HUES6 (cell line): ENCODE results near the gene OR6J1.

Experiments
- H3K27ac ChIP-seq: 2 replicates; pipeline ENCODE4 v1.7.0; 2013; ENCODE audit warnings: low read depth, mild to moderate bottlenecking, low read length, inconsistent platforms
- H3K27me3 ChIP-seq: 2 replicates; pipeline ENCODE4 v1.6.1; 2013; ENCODE audit warnings: low read length; ENCODE audit not compliant: control insufficient read depth, insufficient read depth
- H3K36me3 ChIP-seq: 2 replicates; pipeline ENCODE4 v1.6.1; 2013; ENCODE audit warnings: low read length; ENCODE audit not compliant: control insufficient read depth, insufficient read depth
- H3K4me1 ChIP-seq: 2 replicates; pipeline ENCODE4 v1.6.1; 2013; ENCODE audit warnings: low read length; ENCODE audit not compliant: control insufficient read depth, insufficient read depth
- H3K4me3 ChIP-seq: 2 replicates; pipeline ENCODE4 v1.5.1; 2013; ENCODE audit warnings: low read depth, low read length
- H3K9ac ChIP-seq: one replicate; pipeline ENCODE4 v1.6.1; 2013; ENCODE audit warnings: mild to moderate bottlenecking, low read length
- H3K9me3 ChIP-seq: 2 replicates; pipeline ENCODE4 v1.6.1; 2013; ENCODE audit warnings: low read depth, low read length; ENCODE audit not compliant: control insufficient read depth, insufficient read depth

The OR6J1 gene

GRCh38 chr14:22668417-22668816 is 24.3 kb upstream of the OR6J1 start:
- Histone ChIP-seq H3K4me3 (no peak overlapping the region), H3K9ac (no peak overlapping the region), H3K9me3 (no peaks in the 10 kb centered on the region)

DNA sequence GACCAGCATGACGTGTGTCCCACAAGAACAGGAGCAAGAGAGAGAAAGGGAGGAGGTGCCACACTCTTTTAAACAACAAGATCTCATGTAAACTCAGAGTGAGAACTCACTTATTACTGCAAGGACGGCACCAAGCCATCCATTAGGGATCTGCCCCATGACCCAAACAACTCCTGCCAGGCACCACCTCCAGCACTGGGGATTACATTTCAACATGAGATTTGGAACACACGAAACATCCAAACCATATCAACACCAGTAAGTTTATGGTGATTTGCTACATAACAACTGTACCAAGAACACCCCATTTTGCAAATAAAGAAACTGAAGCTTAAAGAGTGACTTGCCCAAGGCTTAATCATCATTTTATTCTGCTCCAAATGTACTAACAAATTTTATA is 23.7 kb upstream of the OR6J1 start:
- Histone ChIP-seq H3K9ac (no peak overlapping the region), H3K36me3 (no peaks in the 10 kb centered on the region), H3K27me3 (no peaks in the 10 kb centered on the region), H3K4me3 (no peak overlapping the region), H3K9me3 (no peaks in the 10 kb centered on the region), H3K4me1 (no peaks in the 10 kb centered on the region), H3K27ac (no peak overlapping the region)

More at GRCh38 chr14:22668417-22668816, 24.3 kb upstream of the OR6J1 start:
- no peaks in the 10 kb centered on the region for H3K4me1 ChIP-seq
- no peaks in the 10 kb centered on the region for H3K27me3 ChIP-seq
- H3K27ac ChIP-seq: no peak overlapping the region
- H3K36me3 ChIP-seq: no peaks in the 10 kb centered on the region

DNA sequence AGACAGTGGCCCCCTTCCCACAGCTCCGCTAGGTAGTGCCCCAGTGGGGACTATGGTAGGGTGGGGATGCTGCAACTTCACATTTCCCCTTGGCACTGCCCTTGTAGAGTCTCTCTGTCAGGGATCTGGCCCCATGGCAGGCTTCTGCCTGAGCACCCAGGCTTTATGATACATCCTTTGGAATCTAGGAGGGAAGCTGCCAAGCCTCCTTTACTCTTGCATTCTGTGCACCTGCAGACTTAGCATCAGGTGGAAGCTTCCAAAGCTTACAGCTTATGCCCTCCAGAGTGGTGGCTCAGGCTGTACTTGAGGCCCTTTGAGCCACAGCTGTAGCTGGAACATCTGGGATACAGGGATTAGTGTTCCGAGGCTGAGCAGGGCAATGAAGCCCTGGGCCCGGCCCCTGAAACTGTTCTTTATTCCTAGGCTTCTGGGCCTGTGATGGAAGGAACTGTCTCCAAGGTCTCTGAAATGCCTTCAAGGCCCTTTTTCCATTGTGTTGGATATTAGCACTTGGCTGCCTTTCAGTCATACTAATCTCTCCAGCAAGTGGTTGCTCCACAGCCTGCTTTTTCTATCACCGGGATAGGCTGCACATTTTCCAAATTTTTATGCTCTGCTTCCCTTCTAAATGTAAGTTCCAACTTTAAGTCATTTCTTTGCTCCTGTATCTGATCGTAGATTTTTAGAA is 22.2 kb upstream of the OR6J1 start:
- H3K27me3 ChIP-seq: no peaks in the 10 kb centered on the region
- no peaks in the 10 kb centered on the region for H3K4me1 ChIP-seq
- no peaks in the 10 kb centered on the region for H3K9me3 ChIP-seq
- no peak overlapping the region for H3K27ac ChIP-seq
- H3K4me3 ChIP-seq: no peak overlapping the region
- H3K9ac ChIP-seq: no peak overlapping the region
- H3K36me3 ChIP-seq: no peaks in the 10 kb centered on the region

DNA sequence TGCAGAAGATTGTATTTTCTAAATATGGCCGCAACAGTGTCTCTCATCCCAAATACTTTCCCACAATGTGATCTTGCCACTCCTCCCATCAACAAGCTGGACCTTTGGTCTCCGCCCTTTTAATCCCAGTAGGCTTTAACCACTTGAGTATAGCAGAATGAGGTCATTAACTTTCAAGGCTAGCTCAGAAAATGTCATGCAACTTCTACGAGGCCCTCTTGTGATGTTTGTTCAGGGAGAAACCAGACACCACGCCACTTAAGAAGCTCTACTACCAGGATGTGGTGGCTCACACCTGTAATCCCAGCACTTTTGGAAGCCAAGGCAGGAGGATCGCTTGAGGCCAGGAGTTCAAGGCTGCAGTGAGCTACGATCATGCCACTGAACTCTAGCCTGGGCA is 20.1 kb upstream of the OR6J1 start:
- Histone ChIP-seq H3K27ac (no peak overlapping the region), H3K4me3 (no peak overlapping the region), H3K36me3 (no peaks in the 10 kb centered on the region), H3K9ac (no peak overlapping the region), H3K27me3 (no peaks in the 10 kb centered on the region), H3K9me3 (no peaks in the 10 kb centered on the region), H3K4me1 (no peaks in the 10 kb centered on the region)

DNA sequence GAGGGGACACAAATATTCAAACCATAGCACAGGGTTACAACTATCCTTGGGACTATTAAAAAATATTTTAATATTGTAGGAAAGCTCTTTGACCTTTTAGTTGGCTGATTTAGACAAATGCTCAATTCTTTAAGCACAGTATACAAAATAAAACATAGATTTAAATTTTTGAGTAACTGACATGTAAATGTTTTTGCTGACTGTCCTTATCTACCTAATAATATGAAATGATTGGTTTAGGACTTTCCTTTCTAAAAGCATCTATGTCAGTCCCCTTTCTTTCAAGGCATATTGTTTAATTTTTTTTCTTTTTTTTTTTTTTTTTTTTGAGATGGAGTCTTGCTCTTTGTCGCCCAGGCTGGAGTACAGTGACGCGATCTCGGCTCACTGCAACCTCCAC is 16.5 kb upstream of the OR6J1 start:
- no peaks in the 10 kb centered on the region; the same call in 1 of the 2 replicates for H3K4me1 ChIP-seq
- H3K36me3 ChIP-seq: no peaks in the 10 kb centered on the region
- no peaks in the 10 kb centered on the region for H3K9me3 ChIP-seq
- H3K9ac ChIP-seq: no peak overlapping the region
- no peaks in the 10 kb centered on the region for H3K27me3 ChIP-seq
- H3K27ac ChIP-seq: no peak overlapping the region
- no peak overlapping the region for H3K4me3 ChIP-seq

DNA sequence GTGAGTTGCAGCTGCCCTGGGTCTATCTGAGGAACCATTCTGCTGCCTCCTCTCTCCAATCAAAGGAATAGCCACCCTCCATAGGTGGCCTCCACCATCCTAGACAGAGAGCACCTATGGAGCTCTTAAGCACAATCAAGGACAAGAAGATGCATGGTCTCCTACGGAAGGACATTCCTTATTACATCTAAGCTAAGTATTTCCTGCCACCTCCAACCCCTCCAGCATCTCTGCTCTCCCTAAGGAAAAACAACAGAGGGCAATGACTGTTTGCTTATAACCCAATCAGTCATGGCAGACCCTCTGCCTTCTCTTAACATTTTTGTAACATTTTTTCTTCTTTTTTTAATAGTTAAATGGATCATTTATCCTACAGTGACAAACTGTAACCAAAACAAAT is 14.8 kb upstream of the OR6J1 start:
- no peak overlapping the region for H3K9ac ChIP-seq
- no peaks in the 10 kb centered on the region; the same call in 1 of the 2 replicates for H3K4me1 ChIP-seq
- no peaks in the 10 kb centered on the region for H3K9me3 ChIP-seq
- no peak overlapping the region for H3K4me3 ChIP-seq
- H3K27ac ChIP-seq: no peak overlapping the region
- H3K27me3 ChIP-seq: no peaks in the 10 kb centered on the region
- H3K36me3 ChIP-seq: no peaks in the 10 kb centered on the region

DNA sequence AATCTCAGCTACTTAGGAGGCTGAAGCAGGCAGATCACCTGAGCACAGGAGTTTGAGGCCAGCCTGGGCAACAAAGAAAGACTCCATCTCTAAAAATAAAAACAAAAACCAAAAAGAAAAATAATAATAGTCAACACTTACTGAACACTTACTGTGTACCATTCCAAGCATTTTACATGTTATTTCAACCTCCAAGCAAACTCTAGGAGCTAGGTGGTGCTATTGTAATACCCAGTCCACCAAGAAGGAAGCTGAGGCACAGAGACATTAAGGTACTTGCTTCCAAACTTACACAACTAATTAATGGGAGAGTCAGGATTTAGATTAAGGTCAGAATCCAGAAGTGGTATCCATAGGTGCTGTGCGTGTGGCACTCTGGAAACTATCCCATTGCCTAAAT is 13.7 kb upstream of the OR6J1 start:
- H3K9me3 ChIP-seq: no peaks in the 10 kb centered on the region
- H3K4me3 ChIP-seq: no peak overlapping the region
- H3K4me1 ChIP-seq: no peaks in the 10 kb centered on the region; the same call in 1 of the 2 replicates
- no peaks in the 10 kb centered on the region for H3K36me3 ChIP-seq
- H3K27me3 ChIP-seq: no peaks in the 10 kb centered on the region
- no peak overlapping the region for H3K27ac ChIP-seq
- no peak overlapping the region for H3K9ac ChIP-seq

GRCh38 chr14:22656945-22657731 is 13.0 kb upstream of the OR6J1 start:
- H3K4me3 ChIP-seq: no peak overlapping the region
- H3K4me1 ChIP-seq: no peaks in the 10 kb centered on the region; the same call in 1 of the 2 replicates
- no peaks in the 10 kb centered on the region for H3K9me3 ChIP-seq
- no peaks in the 10 kb centered on the region for H3K27me3 ChIP-seq
- H3K9ac ChIP-seq: no peak overlapping the region
- H3K36me3 ChIP-seq: no peaks in the 10 kb centered on the region
- H3K27ac ChIP-seq: no peak overlapping the region

DNA sequence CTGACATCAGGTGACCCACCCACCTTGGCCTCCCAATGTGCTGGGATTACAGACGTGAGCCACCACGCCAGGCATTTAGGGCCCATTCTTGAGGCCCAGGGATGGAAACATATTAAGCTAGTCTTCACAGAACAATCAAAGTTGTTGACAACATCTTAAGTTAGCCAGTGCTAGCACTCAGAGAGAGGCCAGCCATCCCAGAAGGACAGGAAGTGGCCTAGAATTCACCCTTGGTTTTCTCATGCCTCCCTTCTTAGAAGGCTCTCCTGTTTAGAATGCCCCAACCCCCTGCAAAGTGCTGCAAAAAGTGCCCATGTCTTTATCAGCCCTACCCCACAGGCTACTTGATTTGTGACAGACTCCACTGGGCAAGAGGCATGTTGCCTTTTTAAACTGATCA is 12.1 kb upstream of the OR6J1 start:
- no peaks in the 10 kb centered on the region for H3K27me3 ChIP-seq
- no peaks in the 10 kb centered on the region for H3K9me3 ChIP-seq
- H3K4me3 ChIP-seq: no peak overlapping the region
- no peak overlapping the region for H3K27ac ChIP-seq
- H3K36me3 ChIP-seq: no peaks in the 10 kb centered on the region
- no peaks in the 10 kb centered on the region; the same call in 1 of the 2 replicates for H3K4me1 ChIP-seq
- H3K9ac ChIP-seq: no peak overlapping the region

DNA sequence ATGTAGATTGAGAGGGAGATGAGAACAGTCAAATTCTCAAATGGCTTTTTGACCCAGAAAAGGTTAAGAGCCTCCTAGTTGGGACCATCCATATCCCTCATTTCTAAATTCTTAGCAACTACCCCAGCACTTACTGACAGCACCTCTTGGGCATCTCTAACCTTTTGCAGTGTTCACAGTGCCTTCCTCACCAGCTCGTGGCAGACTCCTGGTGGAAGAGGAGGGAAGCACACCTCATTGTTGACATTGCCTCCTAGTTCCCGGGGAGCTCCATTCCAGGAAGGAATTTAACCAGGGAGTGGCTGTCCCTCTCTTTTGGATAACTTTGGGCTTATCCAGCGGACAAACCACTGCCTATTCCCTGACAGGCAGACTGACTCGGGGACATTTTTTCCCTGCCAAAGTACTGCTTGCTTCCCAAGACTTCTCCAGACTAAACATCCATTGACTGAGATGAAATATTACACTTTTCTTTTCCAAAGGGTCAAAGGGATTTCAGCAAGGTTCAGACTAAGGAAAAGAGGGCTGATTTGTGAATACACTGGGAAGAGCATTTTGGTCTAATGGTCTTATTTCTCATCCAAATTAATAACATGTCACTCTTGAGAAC is 9.0 kb upstream of the OR6J1 start:
- Histone ChIP-seq H3K4me3 (no peak overlapping the region), H3K27ac (no peak overlapping the region), H3K36me3 (no peaks in the 10 kb centered on the region), H3K4me1 (no peaks in the 10 kb centered on the region; the same call in 1 of the 2 replicates), H3K27me3 (no peaks in the 10 kb centered on the region), H3K9me3 (no peaks in the 10 kb centered on the region), H3K9ac (no peak overlapping the region)

DNA sequence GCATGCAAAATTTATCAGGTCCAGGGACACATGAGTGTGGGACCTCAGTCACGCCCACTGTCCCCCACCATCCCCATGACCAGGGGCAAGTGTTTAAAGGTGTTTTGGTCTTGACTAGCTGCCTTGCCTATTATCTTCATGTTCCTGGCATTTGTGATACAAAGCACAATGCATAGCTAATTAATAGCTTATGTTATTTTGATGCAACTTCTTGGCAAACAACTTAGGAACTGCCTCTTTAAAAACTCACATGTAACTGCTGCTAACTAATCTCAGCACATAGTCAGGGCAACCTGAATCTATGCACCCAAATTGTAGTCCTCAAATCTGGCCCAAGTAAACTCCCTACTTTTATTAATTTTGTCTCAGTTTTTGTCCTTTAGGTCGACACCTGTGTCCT is 7.4 kb upstream of the OR6J1 start:
- Histone ChIP-seq H3K27ac (no peak overlapping the region), H3K4me1 (no peaks in the 10 kb centered on the region), H3K36me3 (no peaks in the 10 kb centered on the region), H3K4me3 (no peak overlapping the region), H3K27me3 (no peaks in the 10 kb centered on the region), H3K9ac (no peak overlapping the region), H3K9me3 (no peaks in the 10 kb centered on the region)
